Activated CD8-positive, alpha-beta T cell treated with anti-CD3 and anti-CD28 coated beads for 36 hours (primary cell): ENCODE measurements around the gene MICAL3. TPM values are rescaled to one million over a fixed set of nuclear protein-coding genes. Genes with fewer than 3 reads are reported as not detected.
"Not testable (repeated sequence)": the region's sequence is repeated elsewhere in the genome, so short reads cannot be mapped to it uniquely, and the experiment has no call there.

Source experiments
- ATAC-seq: fragments of 200-7000 bp; cut with Tn5 transposase; one replicate; pipeline ENCODE4 v1.10.0; 2021; ENCODE audit warnings: mild to moderate bottlenecking, moderate library complexity
- CTCF ChIA-PET: fragments of 350-600 bp; sonication (Branson Sonifier 250); formaldehyde crosslinking; loops from one replicate; lab custom pipeline; 2021; ENCODE audit warnings: antibody characterized with exemption; lab: Charles Lee
- POLR2A ChIA-PET: fragments of 350-600 bp; sonication (Branson Sonifier 250); formaldehyde crosslinking; loops from one replicate; lab custom pipeline; 2021; ENCODE audit warnings: antibody characterized with exemption; lab: Charles Lee
- DNase-seq: peaks from one replicate; pipeline ENCODE4 v3.0.0-alpha.2; 2020
- H3K27ac Mint-ChIP-seq: one replicate; pipeline ENCODE4 v1.8.0; 2021; ENCODE audit warnings: mild to moderate bottlenecking, mixed read lengths
- H3K27me3 Mint-ChIP-seq: one replicate; pipeline ENCODE4 v1.8.0; 2021; ENCODE audit warnings: mixed read lengths
- H3K36me3 Mint-ChIP-seq: one replicate; pipeline ENCODE4 v1.8.0; 2021; ENCODE audit warnings: low read depth, mixed read lengths
- H3K4me1 Mint-ChIP-seq: one replicate; pipeline ENCODE4 v1.8.0; 2021; ENCODE audit warnings: low read depth, mixed read lengths
- H3K4me3 Mint-ChIP-seq: one replicate; pipeline ENCODE4 v1.8.0; 2021; ENCODE audit warnings: mild to moderate bottlenecking, moderate library complexity, mixed read lengths
- H3K9me3 Mint-ChIP-seq: one replicate; pipeline ENCODE4 v1.8.0; 2021; ENCODE audit warnings: mixed read lengths
- intact Hi-C: fragments of 100-400 bp; cut with micrococcal nuclease; formaldehyde crosslinking; loops from one replicate; pipeline ENCODE4 v1.10.0; 2022
- total RNA-seq, 2 experiments: library from RNA; stranded (reverse); gene quantifications; one replicate each; pipeline ENCODE4 v1.2.3, GENCODE V29; 2021
- TF ChIP-seq, protein P1 (sequence below): fragments of 200-600 bp; IDR thresholded peaks from one replicate; pipeline ENCODE4 v1.8.0; 2022; ENCODE audit warnings: antibody characterized with exemption, mild to moderate bottlenecking

The MICAL3 gene
- total RNA-seq, 2 experiments from 2014 or later = 31.6 to 32.4 TPM

GRCh38 chr22:17769716-17770082 lies 254.7 kb downstream of the MICAL3 start:
- Mint-ChIP-seq H3K4me1 (peaks cover 51% of the 10 kb centered on the region), H3K9me3 (no peaks in the 10 kb centered on the region), H3K36me3 (peaks cover 2% of the 10 kb centered on the region), H3K27ac (no peak overlapping the region), H3K27me3 (peaks cover 1% of the 10 kb centered on the region), H3K4me3 (no peak overlapping the region)
- ATAC-seq (no peak), DNase-seq (no peak)
- TF ChIP-seq, protein P1, sequence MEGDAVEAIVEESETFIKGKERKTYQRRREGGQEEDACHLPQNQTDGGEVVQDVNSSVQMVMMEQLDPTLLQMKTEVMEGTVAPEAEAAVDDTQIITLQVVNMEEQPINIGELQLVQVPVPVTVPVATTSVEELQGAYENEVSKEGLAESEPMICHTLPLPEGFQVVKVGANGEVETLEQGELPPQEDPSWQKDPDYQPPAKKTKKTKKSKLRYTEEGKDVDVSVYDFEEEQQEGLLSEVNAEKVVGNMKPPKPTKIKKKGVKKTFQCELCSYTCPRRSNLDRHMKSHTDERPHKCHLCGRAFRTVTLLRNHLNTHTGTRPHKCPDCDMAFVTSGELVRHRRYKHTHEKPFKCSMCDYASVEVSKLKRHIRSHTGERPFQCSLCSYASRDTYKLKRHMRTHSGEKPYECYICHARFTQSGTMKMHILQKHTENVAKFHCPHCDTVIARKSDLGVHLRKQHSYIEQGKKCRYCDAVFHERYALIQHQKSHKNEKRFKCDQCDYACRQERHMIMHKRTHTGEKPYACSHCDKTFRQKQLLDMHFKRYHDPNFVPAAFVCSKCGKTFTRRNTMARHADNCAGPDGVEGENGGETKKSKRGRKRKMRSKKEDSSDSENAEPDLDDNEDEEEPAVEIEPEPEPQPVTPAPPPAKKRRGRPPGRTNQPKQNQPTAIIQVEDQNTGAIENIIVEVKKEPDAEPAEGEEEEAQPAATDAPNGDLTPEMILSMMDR = no peak
- ChIA-PET POLR2A (interaction anchor here (1.2 to 3.7 kb wide), 2 partner anchors 8 to 12 kb away, joined by 5 to 25 read pairs; no protein-coding TSS in a partner anchor), CTCF (interaction anchor here (1.0 to 1.1 kb wide), 2 partner anchors 16 to 227 kb away, joined by 3 to 6 read pairs; no protein-coding TSS in a partner anchor)
- intact Hi-C loops = no loop called here

GRCh38 chr22:17769013-17769715 lies 255.2 kb downstream of the MICAL3 start:
- no peak for ATAC-seq
- Mint-ChIP-seq H3K27ac (no peak overlapping the region), H3K36me3 (peaks cover 2% of the 10 kb centered on the region), H3K4me3 (no peak overlapping the region), H3K4me1 (peaks cover 54% of the 10 kb centered on the region), H3K9me3 (no peaks in the 10 kb centered on the region), H3K27me3 (peaks cover 1% of the 10 kb centered on the region)
- intact Hi-C loops = no loop called here
- CTCF ChIA-PET = interaction anchor here (1.0 to 1.1 kb wide), 2 partner anchors 16 to 228 kb away, joined by 3 to 6 read pairs; no protein-coding TSS in a partner anchor
- TF ChIP-seq, protein P1 = no peak
- POLR2A ChIA-PET = interaction anchor here (3.7 kb wide), 1 partner anchor 8 kb away, joined by 25 read pairs; no protein-coding TSS in a partner anchor
- DNase-seq = no peak

GRCh38 chr22:17767233-17768065 lies 256.9 kb downstream of the MICAL3 start:
- ATAC-seq = peak; percentile 86
- intact Hi-C loops = no loop called here
- H3K9me3 Mint-ChIP-seq = no peaks in the 10 kb centered on the region
- TF ChIP-seq, protein P1 = no peak
- ChIA-PET CTCF (interaction anchor here (0.7 to 3.9 kb wide), 12 partner anchors 12 to 693 kb away, joined by 3 to 29 read pairs (median 4); no protein-coding TSS in a partner anchor), POLR2A (interaction anchor here (0.8 to 3.7 kb wide), 5 partner anchors 10 to 24 kb away, joined by 3 to 25 read pairs (median 5); no protein-coding TSS in a partner anchor)
- DNase-seq = peak; percentile 86
- peak overlapping the region; percentile 76 for H3K27ac Mint-ChIP-seq
- peaks cover 2% of the 10 kb centered on the region for H3K36me3 Mint-ChIP-seq
- H3K4me1 Mint-ChIP-seq = peaks cover 48% of the 10 kb centered on the region
- peak overlapping the region; percentile 49 for H3K4me3 Mint-ChIP-seq
- H3K27me3 Mint-ChIP-seq = peaks cover 1% of the 10 kb centered on the region

DNA sequence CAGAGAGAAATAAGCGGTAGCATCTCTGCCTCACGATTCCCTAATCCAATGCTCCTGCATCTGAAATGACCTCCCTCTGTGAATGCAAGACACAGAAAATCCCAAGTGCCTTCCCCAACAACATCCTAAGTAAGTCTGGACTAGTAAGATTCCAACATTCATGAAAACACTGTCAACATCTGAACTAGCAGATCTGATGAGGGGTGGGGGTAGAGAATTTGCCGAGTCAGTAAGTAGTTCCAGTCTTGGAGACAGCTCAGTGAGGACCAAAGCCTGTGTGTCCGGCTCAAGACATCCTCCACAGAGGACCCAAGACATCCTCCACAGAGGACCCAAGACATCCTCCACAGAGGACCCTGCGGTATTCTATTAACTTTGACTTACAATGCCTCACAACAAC lies 259.5 kb downstream of the MICAL3 start:
- H3K27ac Mint-ChIP-seq, ATAC-seq, H3K36me3 Mint-ChIP-seq, H3K27me3 Mint-ChIP-seq, intact Hi-C loops, H3K9me3 Mint-ChIP-seq, H3K4me3 Mint-ChIP-seq, DNase-seq: not testable (repeated sequence)
- ChIA-PET POLR2A (interaction anchor here (1.3 to 1.6 kb wide), 2 partner anchors 14 to 19 kb away, joined by 3 read pairs; no protein-coding TSS in a partner anchor), CTCF (interaction anchor here (1.5 to 3.9 kb wide), 5 partner anchors 8 to 311 kb away, joined by 3 to 29 read pairs (median 6); no protein-coding TSS in a partner anchor)
- peaks cover 38% of the 10 kb centered on the region for H3K4me1 Mint-ChIP-seq

DNA sequence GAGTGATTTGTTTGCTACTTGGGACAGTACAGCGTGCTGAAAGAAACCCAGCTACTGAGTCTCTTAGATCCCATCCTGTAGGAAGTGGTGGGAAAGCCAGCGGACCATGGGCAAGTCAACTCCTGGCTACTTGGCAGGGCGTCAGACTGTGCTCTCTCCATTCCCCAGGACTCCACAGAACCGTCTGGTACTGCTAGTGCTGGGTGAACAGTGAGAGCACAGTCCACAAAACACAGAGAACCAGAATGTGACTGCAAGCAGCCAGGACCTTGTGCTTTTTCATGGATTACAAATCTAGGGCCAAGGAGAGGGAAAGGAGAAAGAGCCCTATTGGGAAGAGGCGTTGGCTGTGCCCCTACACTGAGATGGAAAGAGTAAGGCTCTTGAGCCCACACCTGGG lies 260.3 kb downstream of the MICAL3 start:
- ChIA-PET POLR2A (interaction anchor here (1.8 kb wide), 1 partner anchor 8 kb away, joined by 4 read pairs; no protein-coding TSS in a partner anchor), CTCF (no interaction called here)
- Mint-ChIP-seq H3K4me1 (peaks cover 35% of the 10 kb centered on the region), H3K27me3 (no peaks in the 10 kb centered on the region), H3K36me3 (peaks cover 2% of the 10 kb centered on the region), H3K27ac (no peak overlapping the region), H3K9me3 (no peaks in the 10 kb centered on the region), H3K4me3 (no peak overlapping the region)
- intact Hi-C loops = no loop called here
- TF ChIP-seq, protein P1 = no peak
- no peak for ATAC-seq
- no peak for DNase-seq

DNA sequence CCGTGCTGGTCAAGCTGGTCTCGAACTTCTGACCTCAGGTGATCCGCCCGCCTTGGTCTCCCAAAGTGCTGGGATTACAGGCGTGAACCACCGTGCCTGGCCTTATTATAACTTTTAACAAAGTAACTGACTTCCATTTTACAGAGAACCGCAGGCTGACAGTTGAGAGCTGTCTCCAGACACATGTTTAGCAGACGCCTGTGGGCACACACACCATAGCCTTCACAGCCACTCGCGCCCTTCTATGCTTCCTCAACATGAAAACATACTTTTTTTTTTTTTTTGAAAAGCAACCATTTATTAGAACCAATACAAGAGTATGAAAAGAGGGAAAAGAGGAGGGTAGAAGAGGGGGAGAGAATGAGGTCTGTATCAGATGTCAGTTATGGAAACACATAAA lies 260.9 kb downstream of the MICAL3 start:
- POLR2A ChIA-PET = interaction anchor here (1.8 kb wide), 1 partner anchor 9 kb away, joined by 4 read pairs; no protein-coding TSS in a partner anchor
- ATAC-seq, H3K27me3 Mint-ChIP-seq, DNase-seq, H3K9me3 Mint-ChIP-seq, H3K4me3 Mint-ChIP-seq, intact Hi-C loops, H3K27ac Mint-ChIP-seq, H3K36me3 Mint-ChIP-seq: not testable (repeated sequence)
- CTCF ChIA-PET = interaction anchor here (1.1 kb wide), 1 partner anchor 24 kb away, joined by 3 read pairs; no protein-coding TSS in a partner anchor
- peaks cover 35% of the 10 kb centered on the region for H3K4me1 Mint-ChIP-seq
